ENCODE data around the gene AFG1L. TPM values are rescaled to one million over a fixed set of nuclear protein-coding genes. Genes with fewer than 3 reads are reported as not detected.
A peak's percentile ranks its signal among the peaks of the same experiment; 100 is the strongest.

The AFG1L gene
- total RNA-seq, 4 donors from 2014 or later, result 2.8 to 10.5 (median 3.9) TPM

DNA sequence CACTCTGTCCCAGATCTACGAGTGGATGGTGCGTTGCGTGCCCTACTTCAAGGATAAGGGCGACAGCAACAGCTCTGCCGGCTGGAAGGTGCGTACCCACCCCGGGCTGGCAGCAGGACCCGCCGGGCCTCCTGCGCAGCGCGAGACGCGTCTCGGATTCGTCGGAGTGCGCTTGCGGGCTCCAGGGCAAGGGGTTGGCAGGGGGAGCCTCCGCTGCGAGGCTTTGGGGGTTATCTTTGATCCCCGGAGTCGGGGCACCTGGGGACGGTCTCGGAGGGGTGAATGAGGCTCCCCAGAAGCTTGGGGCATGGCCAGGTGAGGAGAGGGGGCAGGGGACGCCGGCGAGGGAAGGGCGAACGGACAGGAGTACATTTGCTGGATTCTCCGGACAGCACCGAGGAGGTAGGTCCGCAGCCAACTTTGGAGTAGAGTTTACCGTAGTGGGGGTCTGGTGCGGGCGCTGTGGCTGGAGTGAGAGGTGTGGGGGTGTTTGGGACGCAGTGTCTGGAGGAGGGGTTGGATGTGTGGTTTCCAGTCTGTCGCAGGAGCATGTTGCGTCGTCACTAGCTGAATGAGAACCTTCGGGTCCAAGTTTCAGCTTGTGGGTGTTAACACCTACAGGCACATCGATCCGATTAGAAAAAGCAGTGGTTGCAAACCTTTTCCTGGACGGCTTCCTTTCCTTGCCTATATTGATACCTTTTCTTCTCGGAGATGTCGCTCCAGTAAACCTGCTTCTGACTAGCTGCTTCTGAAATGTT lies 267.1 kb downstream of the AFG1L start:
- Histone ChIP-seq H3K4me3 (peak overlapping the region; percentile 69 to 98 (median 80)), H3K4me1 (peaks cover 19 to 60% (median 26%) of the 10 kb centered on the region in 3 donors), H3K27ac (peak overlapping the region; percentile 95 to 100 (median 98)), H3K36me3 (peaks cover 0 to 7% (median 0%) of the 10 kb centered on the region in 3 donors), H3K9me3 (no peaks in the 10 kb centered on the region), H3K27me3 (no peaks in the 10 kb centered on the region)
- WGBS, 2 donors, result 9 to 24% methylated on average over 17 to 25 of the region's 46 CpGs
- TF ChIP-seq POLR2A (IDR thresholded peaks at IDR 0.05), result no peak
- TF ChIP-seq, protein P1, sequence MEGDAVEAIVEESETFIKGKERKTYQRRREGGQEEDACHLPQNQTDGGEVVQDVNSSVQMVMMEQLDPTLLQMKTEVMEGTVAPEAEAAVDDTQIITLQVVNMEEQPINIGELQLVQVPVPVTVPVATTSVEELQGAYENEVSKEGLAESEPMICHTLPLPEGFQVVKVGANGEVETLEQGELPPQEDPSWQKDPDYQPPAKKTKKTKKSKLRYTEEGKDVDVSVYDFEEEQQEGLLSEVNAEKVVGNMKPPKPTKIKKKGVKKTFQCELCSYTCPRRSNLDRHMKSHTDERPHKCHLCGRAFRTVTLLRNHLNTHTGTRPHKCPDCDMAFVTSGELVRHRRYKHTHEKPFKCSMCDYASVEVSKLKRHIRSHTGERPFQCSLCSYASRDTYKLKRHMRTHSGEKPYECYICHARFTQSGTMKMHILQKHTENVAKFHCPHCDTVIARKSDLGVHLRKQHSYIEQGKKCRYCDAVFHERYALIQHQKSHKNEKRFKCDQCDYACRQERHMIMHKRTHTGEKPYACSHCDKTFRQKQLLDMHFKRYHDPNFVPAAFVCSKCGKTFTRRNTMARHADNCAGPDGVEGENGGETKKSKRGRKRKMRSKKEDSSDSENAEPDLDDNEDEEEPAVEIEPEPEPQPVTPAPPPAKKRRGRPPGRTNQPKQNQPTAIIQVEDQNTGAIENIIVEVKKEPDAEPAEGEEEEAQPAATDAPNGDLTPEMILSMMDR (IDR thresholded peaks at IDR 0.05), result no peak
- intact Hi-C loops (cut with DNase I), result loop anchor here (10.0 kb wide), 1 partner anchor 93 kb away; no protein-coding TSS in a partner anchor
- no peak for DNase-seq

DNA sequence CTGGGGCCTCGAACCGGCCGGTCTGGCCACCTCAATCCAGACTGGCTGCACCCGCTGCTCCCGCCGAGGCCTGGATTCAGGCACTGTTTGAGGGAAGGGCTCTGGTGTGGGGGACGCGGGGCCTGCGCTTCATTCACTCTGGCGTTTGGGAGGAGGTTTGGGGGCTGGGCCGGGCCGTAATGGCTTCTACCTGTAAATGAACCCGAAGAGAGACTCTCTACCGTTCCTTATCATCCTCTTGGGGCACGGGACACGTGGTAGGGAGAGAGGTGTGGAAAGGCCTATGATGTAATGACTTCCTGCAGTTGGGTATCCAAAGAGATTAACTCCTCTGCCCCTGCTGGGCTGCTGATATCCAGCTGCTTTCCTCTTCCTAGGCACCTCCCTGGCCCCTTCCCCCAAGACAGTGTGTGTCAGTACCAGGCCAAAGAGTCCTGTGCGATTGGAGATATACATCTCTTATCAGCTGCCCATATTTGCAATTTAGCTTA lies 267.7 kb downstream of the AFG1L start:
- DNase-seq, result no peak
- WGBS, 2 donors, result 17 to 23% methylated on average over 4 to 10 of the region's 17 CpGs
- H3K4me3 ChIP-seq, result peak overlapping the region; percentile 69 to 98 (median 80)
- no peaks in the 10 kb centered on the region for H3K9me3 ChIP-seq
- intact Hi-C loops (cut with DNase I), result loop anchor here (10.0 kb wide), 1 partner anchor 92 kb away; no protein-coding TSS in a partner anchor
- TF ChIP-seq POLR2A (IDR thresholded peaks at IDR 0.05), result peak in 2 of 4 donors; percentile 31 to 51
- TF ChIP-seq, protein P1 (IDR thresholded peaks at IDR 0.05), result peak in 1 of 6 experiments; percentile 18
- H3K27me3 ChIP-seq, result no peaks in the 10 kb centered on the region
- H3K4me1 ChIP-seq, result peaks cover 21 to 60% (median 25%) of the 10 kb centered on the region in 3 donors
- H3K27ac ChIP-seq, result peak overlapping the region; percentile 95 to 100 (median 98)
- H3K36me3 ChIP-seq, result peaks cover 0 to 13% (median 4%) of the 10 kb centered on the region in 3 donors

DNA sequence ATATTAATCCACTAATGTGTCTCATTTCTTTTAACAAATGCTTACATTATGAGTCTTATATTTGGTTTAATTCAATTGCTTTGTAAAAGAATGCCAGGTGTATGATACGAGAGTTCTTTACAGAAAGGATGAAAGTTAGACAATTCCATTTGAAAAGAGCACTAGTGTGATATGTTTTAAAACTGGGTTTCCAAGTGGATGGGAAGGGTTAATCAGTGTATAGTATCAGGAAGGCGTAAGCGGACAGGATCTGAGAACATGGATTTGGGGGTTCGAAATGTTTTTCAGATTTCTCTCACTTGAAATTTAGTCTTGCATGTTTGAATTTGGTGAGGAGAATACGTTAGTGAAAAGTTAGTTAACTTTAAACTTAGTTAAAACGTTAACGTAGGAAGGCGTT lies 268.4 kb downstream of the AFG1L start:
- H3K36me3 ChIP-seq, result peaks cover 0 to 21% (median 4%) of the 10 kb centered on the region in 3 donors
- peak overlapping the region; percentile 95 to 100 (median 98) for H3K27ac ChIP-seq
- DNase-seq, result no peak
- H3K27me3 ChIP-seq, result no peaks in the 10 kb centered on the region
- H3K9me3 ChIP-seq, result no peaks in the 10 kb centered on the region
- 72 to 79% methylated on average over 8 of the region's 8 CpGs for WGBS, 2 donors
- peak overlapping the region in 3 of 4 donors; percentile 73 to 98 (median 86) for H3K4me3 ChIP-seq
- no peak for TF ChIP-seq POLR2A (IDR thresholded peaks at IDR 0.05)
- TF ChIP-seq, protein P1 (IDR thresholded peaks at IDR 0.05), result no peak
- H3K4me1 ChIP-seq, result peaks cover 22 to 67% (median 25%) of the 10 kb centered on the region in 3 donors
- intact Hi-C loops (cut with DNase I), result loop anchor here (10.0 kb wide), 1 partner anchor 92 kb away; no protein-coding TSS in a partner anchor

DNA sequence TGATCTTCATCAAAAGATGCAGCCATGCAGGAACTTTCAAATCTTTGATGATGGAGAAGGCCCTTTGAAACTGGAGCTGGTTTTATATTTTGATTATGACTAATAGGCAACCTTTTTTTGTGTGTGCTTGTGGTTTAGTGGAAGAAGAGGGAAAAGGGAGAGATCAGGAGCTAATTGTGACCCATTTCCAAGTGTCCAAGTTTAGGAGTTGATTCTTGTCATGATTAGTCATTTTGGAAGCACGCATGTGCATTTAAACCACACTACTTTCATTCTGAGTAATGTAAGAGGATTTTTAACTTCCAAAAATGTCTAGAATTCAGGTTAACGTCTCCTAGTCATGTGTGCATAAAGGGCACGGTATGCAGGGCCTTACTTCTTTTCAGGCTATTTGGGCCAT lies 269.3 kb downstream of the AFG1L start:
- Histone ChIP-seq H3K27ac (peak overlapping the region; percentile 66 to 100 (median 90)), H3K4me1 (peaks cover 25 to 75% (median 29%) of the 10 kb centered on the region in 3 donors), H3K9me3 (no peaks in the 10 kb centered on the region), H3K27me3 (no peaks in the 10 kb centered on the region), H3K36me3 (peaks cover under 1 to 30% (median 4%) of the 10 kb centered on the region in 3 donors), H3K4me3 (peak overlapping the region in 3 of 4 donors; percentile 73 to 98 (median 86))
- 0 to 23% methylated on average over 3 of the region's 3 CpGs for WGBS, 2 donors
- DNase-seq, result no peak
- intact Hi-C loops (cut with DNase I), result loop anchor here (10.0 kb wide), 1 partner anchor 91 kb away; no protein-coding TSS in a partner anchor
- TF ChIP-seq POLR2A (IDR thresholded peaks at IDR 0.05), result no peak
- TF ChIP-seq, protein P1 (IDR thresholded peaks at IDR 0.05), result no peak
